Mesothelial cell of epicardium (in vitro differentiated cells): ENCODE data around the gene SYT1. TPM values are rescaled to one million over a fixed set of nuclear protein-coding genes. Genes with fewer than 3 reads are reported as not detected.

ENCODE experiments used
- DNase-seq, 2 experiments: peaks; one replicate each; pipeline ENCODE4 v3.0.0; 2021; ENCODE audit warnings: low spot score in 2 of 2; ENCODE audit not compliant: unreplicated experiment in 2 of 2
- H3K27ac Mint-ChIP-seq: 2 replicates; pipeline ENCODE4 v1.8.0; 2021; ENCODE audit warnings: mixed read lengths
- H3K27me3 Mint-ChIP-seq: 2 replicates; pipeline ENCODE4 v1.8.0; 2021; ENCODE audit warnings: low read depth, mixed read lengths
- H3K36me3 Mint-ChIP-seq: 2 replicates; pipeline ENCODE4 v1.8.0; 2021; ENCODE audit warnings: mixed read lengths
- H3K4me1 Mint-ChIP-seq: 2 replicates; pipeline ENCODE4 v1.8.0; 2021; ENCODE audit warnings: mixed read lengths
- H3K4me3 Mint-ChIP-seq: 2 replicates; pipeline ENCODE4 v1.8.0; 2021; ENCODE audit warnings: mild to moderate bottlenecking, moderate library complexity, mixed read lengths
- H3K9me3 Mint-ChIP-seq: 2 replicates; pipeline ENCODE4 v1.8.0; 2021; ENCODE audit warnings: mixed read lengths
- CTCF ChIP-seq: fragments of 200-600 bp; sonication (generic); IDR thresholded peaks from one replicate; pipeline ENCODE4 v1.5.0; 2021; ENCODE audit warnings: antibody characterized with exemption; ENCODE audit not compliant: unreplicated experiment
- total RNA-seq: library from RNA; stranded (reverse); gene quantifications from 3 replicates; pipeline ENCODE4 v1.2.1, GENCODE V29; 2021

The SYT1 gene
- total RNA-seq, 1 donor from 2014 or later: 13.6 TPM

DNA sequence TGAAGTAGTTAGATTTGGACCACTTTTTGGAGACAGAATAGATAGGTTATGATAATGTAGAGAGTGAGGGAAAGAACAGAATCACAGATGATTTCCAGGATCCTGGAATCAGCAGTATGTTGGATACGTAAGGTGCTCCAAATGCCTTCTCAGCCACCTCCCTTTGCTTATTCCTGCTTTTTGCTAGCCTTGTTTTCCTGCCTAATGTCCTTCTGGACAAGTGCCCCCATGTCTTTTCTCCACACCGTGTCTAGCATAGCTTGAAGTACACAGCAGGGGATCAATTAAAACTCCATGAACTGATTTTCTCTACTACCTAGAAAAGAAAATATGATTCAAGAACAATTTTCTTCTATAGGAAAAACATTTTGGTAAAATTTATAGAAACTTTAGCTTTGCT is 144.0 kb downstream of the SYT1 start:
- H3K4me3 Mint-ChIP-seq: no peak overlapping the region
- no peaks in the 10 kb centered on the region for H3K9me3 Mint-ChIP-seq
- no peak for TF ChIP-seq CTCF
- no peak for DNase-seq
- no peak overlapping the region for H3K27ac Mint-ChIP-seq
- no peaks in the 10 kb centered on the region for H3K4me1 Mint-ChIP-seq
- H3K36me3 Mint-ChIP-seq: no peaks in the 10 kb centered on the region
- H3K27me3 Mint-ChIP-seq: no peaks in the 10 kb centered on the region

- Mint-ChIP-seq H3K36me3 (peaks cover 3% of the 10 kb centered on the region), H3K4me3 (no peak overlapping the region), H3K27me3 (no peaks in the 10 kb centered on the region), H3K9me3 (peaks cover 5% of the 10 kb centered on the region), H3K27ac (no peak overlapping the region), H3K4me1 (peaks cover 3% of the 10 kb centered on the region)
- DNase-seq: no peak
- no peak for TF ChIP-seq CTCF
These were observed 148.1 kb downstream of the SYT1 start for GRCh38 chr12:79012636-79013035.

GRCh38 chr12:79016181-79016580 is 151.6 kb downstream of the SYT1 start:
- Mint-ChIP-seq H3K9me3 (peaks cover 8% of the 10 kb centered on the region), H3K27me3 (no peaks in the 10 kb centered on the region), H3K4me1 (peaks cover 5% of the 10 kb centered on the region), H3K4me3 (no peak overlapping the region), H3K27ac (peak overlapping the region; percentile 36), H3K36me3 (peaks cover 5% of the 10 kb centered on the region)
- TF ChIP-seq CTCF: no peak
- no peak for DNase-seq

GRCh38 chr12:79019672-79020071 is 155.1 kb downstream of the SYT1 start:
- peaks cover 5% of the 10 kb centered on the region for H3K36me3 Mint-ChIP-seq
- peaks cover 8% of the 10 kb centered on the region for H3K4me1 Mint-ChIP-seq
- DNase-seq: no peak
- H3K27ac Mint-ChIP-seq: no peak overlapping the region
- no peaks in the 10 kb centered on the region for H3K27me3 Mint-ChIP-seq
- no peak for TF ChIP-seq CTCF
- H3K9me3 Mint-ChIP-seq: peaks cover 8% of the 10 kb centered on the region
- no peak overlapping the region for H3K4me3 Mint-ChIP-seq

DNA sequence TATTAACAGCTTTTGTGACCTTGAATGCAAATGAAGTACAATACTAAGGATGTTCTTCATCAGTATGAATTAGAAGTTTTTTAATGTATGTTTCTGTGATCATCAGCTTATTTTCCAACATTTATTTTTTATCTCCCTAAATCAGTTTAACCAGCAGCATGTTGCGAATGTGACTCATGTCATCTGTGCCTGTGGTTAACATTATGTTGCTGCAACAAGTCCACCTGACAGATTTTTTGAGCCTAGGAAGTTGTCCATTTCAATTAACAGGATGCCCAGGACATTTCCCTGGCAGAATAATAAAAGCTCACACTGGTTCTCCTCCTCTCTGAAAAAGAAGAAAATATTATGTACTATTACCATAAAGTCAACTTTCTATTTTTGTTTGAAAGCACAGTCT is 155.5 kb downstream of the SYT1 start:
- Mint-ChIP-seq H3K4me1 (peaks cover 8% of the 10 kb centered on the region), H3K27me3 (no peaks in the 10 kb centered on the region), H3K27ac (no peak overlapping the region), H3K4me3 (no peak overlapping the region), H3K9me3 (peaks cover 8% of the 10 kb centered on the region), H3K36me3 (peaks cover 5% of the 10 kb centered on the region)
- no peak for DNase-seq
- TF ChIP-seq CTCF: no peak

GRCh38 chr12:79021021-79021420 is 156.4 kb downstream of the SYT1 start:
- peaks cover 8% of the 10 kb centered on the region for H3K9me3 Mint-ChIP-seq
- TF ChIP-seq CTCF: no peak
- no peak for DNase-seq
- no peak overlapping the region for H3K27ac Mint-ChIP-seq
- H3K36me3 Mint-ChIP-seq: peaks cover 5% of the 10 kb centered on the region
- no peak overlapping the region for H3K4me3 Mint-ChIP-seq
- H3K27me3 Mint-ChIP-seq: no peaks in the 10 kb centered on the region
- H3K4me1 Mint-ChIP-seq: peaks cover 8% of the 10 kb centered on the region
